Endothelial cell of umbilical vein (primary cell): ENCODE data around the gene GRM4. TPM values are rescaled to one million over a fixed set of nuclear protein-coding genes. Genes with fewer than 3 reads are reported as not detected.

Experiments
- BruUV-seq: library from RNA; stranded (reverse); fragments of 400-500 nt; replicated peaks from 2 replicates; lab custom pipeline; 2021; lab: Mats Ljungman, UMichigan
- CTCF ChIA-PET: fragments of 300-600, 350-600 bp; sonication (Branson Sonifier 250); formaldehyde crosslinking; loops from one replicate; lab custom pipeline; 2021; ENCODE audit warnings: antibody characterized with exemption, inconsistent platforms; lab: Charles Lee
- POLR2A ChIA-PET: fragments of 300-600, 350-600 bp; sonication (Branson Sonifier 250); formaldehyde crosslinking; loops from one replicate; lab custom pipeline; 2021; ENCODE audit warnings: antibody characterized with exemption, inconsistent platforms; lab: Charles Lee
- DNase-seq: peaks from one replicate; pipeline ENCODE4 v3.0.0-alpha.2; 2011; ENCODE audit warnings: low read depth, low spot score
- FAIRE-seq: peaks from 2 replicates; lab custom pipeline; 2011; peaks lifted over from hg19 to GRCh38; lab: Jason Lieb, UNC
- H2AFZ ChIP-seq: 2 replicates; pipeline ENCODE4 v1.6.0; 2012; ENCODE audit warnings: low read depth, low read length, control low read depth, inconsistent platforms
- H3K27ac ChIP-seq: 2 replicates; pipeline ENCODE4 v1.5.1; 2011; ENCODE audit warnings: low read depth, mild to moderate bottlenecking, control low read depth, low read length, moderate library complexity; ENCODE audit not compliant: insufficient read depth
- H3K27me3 ChIP-seq, 2 experiments: 2 replicates each; pipeline versions ENCODE4 v1.6.0 to v1.6.1; 2011; ENCODE audit warnings: low read length in 2 of 2, mixed read lengths in 1 of 2; ENCODE audit not compliant: control insufficient read depth in 2 of 2, insufficient read depth in 2 of 2
- H3K36me3 ChIP-seq, 2 experiments: 2 replicates in 1 of 2; 3 replicates in 1 of 2; pipeline ENCODE4 v1.5.1; 2011; ENCODE audit warnings: low read length in 2 of 2, mild to moderate bottlenecking in 1 of 2, moderate library complexity in 1 of 2; ENCODE audit not compliant: control insufficient read depth in 2 of 2, insufficient read depth in 2 of 2; ENCODE audit errors: extremely low read depth in 1 of 2
- H3K4me1 ChIP-seq: 3 replicates; pipeline ENCODE4 v1.5.1; 2011; ENCODE audit warnings: mild to moderate bottlenecking, low read length; ENCODE audit not compliant: control insufficient read depth, insufficient read depth; ENCODE audit errors: extremely low read depth
- H3K4me2 ChIP-seq: 2 replicates; pipeline ENCODE4 v1.6.1; 2011; ENCODE audit warnings: low read length, control low read depth, mixed read lengths; ENCODE audit not compliant: insufficient read depth
- H3K4me3 ChIP-seq, 3 experiments: fragments of 200-600 bp in 1 of 3; sonication (generic), shearing (Covaris generic) in 1 of 3; replicated peaks in 1 of 3; 2 replicates each; pipeline ENCODE4 v1.5.1; 2011 to 2016; ENCODE audit warnings: control low read depth in 3 of 3, low read length in 3 of 3, mild to moderate bottlenecking in 2 of 3, inconsistent platforms in 1 of 3, low read depth in 1 of 3, moderate library complexity in 1 of 3; ENCODE audit not compliant: insufficient read depth in 1 of 3
- H3K79me2 ChIP-seq: 2 replicates; pipeline ENCODE4 v1.6.0; 2012; ENCODE audit warnings: low read length, inconsistent platforms; ENCODE audit not compliant: control insufficient read depth, insufficient read depth
- H3K9ac ChIP-seq: replicated peaks from 2 replicates; pipeline ENCODE3; 2011; ENCODE audit warnings: low read length, control low read depth; ENCODE audit not compliant: insufficient read depth; ENCODE audit errors: extremely low read depth
- H3K9me1 ChIP-seq: replicated peaks from 3 replicates; pipeline ENCODE4 v1.6.0; 2011; ENCODE audit warnings: mild to moderate bottlenecking, low read length; ENCODE audit not compliant: control insufficient read depth, insufficient read depth; ENCODE audit errors: extremely low read depth
- H3K9me3 ChIP-seq: replicated peaks from 2 replicates; pipeline ENCODE4 v1.5.1; 2012; ENCODE audit warnings: low read length, inconsistent platforms; ENCODE audit not compliant: control insufficient read depth, insufficient read depth
- H4K20me1 ChIP-seq: replicated peaks from 2 replicates; pipeline ENCODE3; 2011; ENCODE audit warnings: mild to moderate bottlenecking, low read length; ENCODE audit not compliant: control insufficient read depth, insufficient read depth; ENCODE audit errors: extremely low read depth
- EZH2 ChIP-seq: IDR thresholded peaks from 2 replicates; pipeline ENCODE4 v1.6.1; 2012; ENCODE audit warnings: borderline replicate concordance, low read depth, mild to moderate bottlenecking, moderate library complexity, low read length, inconsistent platforms; ENCODE audit not compliant: severe bottlenecking
- FOS ChIP-seq: IDR thresholded peaks from 2 replicates; pipeline ENCODE4 v1.6.1; 2011; ENCODE audit warnings: mild to moderate bottlenecking, low read length, moderate library complexity, borderline replicate concordance; ENCODE audit not compliant: insufficient read depth
- GATA2 ChIP-seq: IDR thresholded peaks from 2 replicates; pipeline ENCODE4 v1.7.0; 2011; ENCODE audit warnings: low read depth, mild to moderate bottlenecking, moderate library complexity, mixed read lengths, low read length; ENCODE audit not compliant: insufficient read length, insufficient read depth
- JUN ChIP-seq: IDR thresholded peaks from 2 replicates; pipeline ENCODE4 v1.6.1; 2011; ENCODE audit warnings: borderline replicate concordance, low read depth; ENCODE audit not compliant: insufficient read length, insufficient read depth
- MAX ChIP-seq: IDR thresholded peaks from 2 replicates; pipeline ENCODE4 v1.6.1; 2011; ENCODE audit not compliant: insufficient read depth, insufficient read length
- MYC ChIP-seq: IDR thresholded peaks from one replicate; pipeline ENCODE4 v1.6.1; 2011; ENCODE audit warnings: mild to moderate bottlenecking, low read depth, low read length
- POLR2A ChIP-seq: IDR thresholded peaks from 2 replicates; pipeline ENCODE4 v1.6.1; 2012; ENCODE audit warnings: low read depth, mild to moderate bottlenecking, control low read depth, low read length
- POLR2AphosphoS5 ChIP-seq: IDR thresholded peaks from 2 replicates; pipeline ENCODE4 v1.6.1; 2012; ENCODE audit warnings: low read depth, mild to moderate bottlenecking, control low read depth, low read length, moderate library complexity; ENCODE audit not compliant: insufficient read depth
- dilution Hi-C: fragments of 300-500 bp; cut with MboI; formaldehyde crosslinking; loops from one replicate; pipeline ENCODE4 v1.15.0; 2019; ENCODE audit warnings: low sequenced_read_pairs; ENCODE audit not compliant: extremely low pct_ligation_motif_present
- intact Hi-C: fragments of 100-400 bp; cut with micrococcal nuclease; formaldehyde crosslinking; loops from one replicate; pipeline ENCODE4 v1.10.0; 2022
- polyA plus RNA-seq, 4 experiments: library from polyadenylated mRNA; depleted of rRNA in 3 of 4; stranded (reverse) in 3 of 4; unstranded in 1 of 4; fragments of >200 nt; gene quantifications; 2 replicates each; pipeline versions ENCODE4 v1.2.1 to v1.2.3, GENCODE V29; 2011 to 2012; ENCODE audit warnings: missing spikeins in 1 of 4
- total RNA-seq: library from RNA; stranded (reverse); gene quantifications from 2 replicates; pipeline ENCODE4 v1.2.3, GENCODE V29; 2021
- TF ChIP-seq, protein P1 (sequence below), 2 donors: IDR thresholded peaks; 1 replicate in 1 of 2; 2 replicates in 1 of 2; pipeline ENCODE4 v1.5.1; 2011; ENCODE audit warnings: low read length in 2 of 2, mild to moderate bottlenecking in 2 of 2, moderate library complexity in 2 of 2, control low read depth in 1 of 2, inconsistent platforms in 1 of 2, low read depth in 1 of 2; ENCODE audit not compliant: insufficient read depth in 1 of 2; ENCODE audit errors: extremely low read depth in 1 of 2

The GRM4 gene
- total and polyA plus RNA-seq, 2 donors (not counting 3 experiments of a cell fraction or from before 2014, with no cell fraction given) = 0.03 TPM; not detected in 1

GRCh38 chr6:34130862-34131261 lies 15.0 kb downstream of the GRM4 start:
- no peaks in the 10 kb centered on the region for H3K79me2 ChIP-seq
- H3K36me3 ChIP-seq = no peaks in the 10 kb centered on the region
- no peaks in the 10 kb centered on the region for H3K4me1 ChIP-seq
- BruUV-seq = no TSS peak
- intact Hi-C loops (no loop called here), dilution Hi-C loops (no loop called here)
- H3K9me1 ChIP-seq = no peaks in the 10 kb centered on the region
- no peak overlapping the region for H3K4me3 ChIP-seq
- H3K9me3 ChIP-seq = no peaks in the 10 kb centered on the region
- no peaks in the 10 kb centered on the region for H3K27me3 ChIP-seq
- H4K20me1 ChIP-seq = no peaks in the 10 kb centered on the region
- ChIA-PET POLR2A (no interaction called here), CTCF (interaction anchor here (1.6 kb wide), 1 partner anchor 76 kb away, joined by 6 read pairs; no protein-coding TSS in a partner anchor)
- FAIRE-seq = no peak
- DNase-seq = no peak
- H3K27ac ChIP-seq = no peak overlapping the region
- H3K9ac ChIP-seq = no peak overlapping the region
- H2AFZ ChIP-seq = no peak overlapping the region
- no peak overlapping the region for H3K4me2 ChIP-seq
- TF ChIP-seq JUN (no peak), FOS (no peak), POLR2A (no peak), MAX (no peak), GATA2 (no peak), EZH2 (no peak), MYC (no peak), POLR2AphosphoS5 (no peak)
- TF ChIP-seq, protein P1, sequence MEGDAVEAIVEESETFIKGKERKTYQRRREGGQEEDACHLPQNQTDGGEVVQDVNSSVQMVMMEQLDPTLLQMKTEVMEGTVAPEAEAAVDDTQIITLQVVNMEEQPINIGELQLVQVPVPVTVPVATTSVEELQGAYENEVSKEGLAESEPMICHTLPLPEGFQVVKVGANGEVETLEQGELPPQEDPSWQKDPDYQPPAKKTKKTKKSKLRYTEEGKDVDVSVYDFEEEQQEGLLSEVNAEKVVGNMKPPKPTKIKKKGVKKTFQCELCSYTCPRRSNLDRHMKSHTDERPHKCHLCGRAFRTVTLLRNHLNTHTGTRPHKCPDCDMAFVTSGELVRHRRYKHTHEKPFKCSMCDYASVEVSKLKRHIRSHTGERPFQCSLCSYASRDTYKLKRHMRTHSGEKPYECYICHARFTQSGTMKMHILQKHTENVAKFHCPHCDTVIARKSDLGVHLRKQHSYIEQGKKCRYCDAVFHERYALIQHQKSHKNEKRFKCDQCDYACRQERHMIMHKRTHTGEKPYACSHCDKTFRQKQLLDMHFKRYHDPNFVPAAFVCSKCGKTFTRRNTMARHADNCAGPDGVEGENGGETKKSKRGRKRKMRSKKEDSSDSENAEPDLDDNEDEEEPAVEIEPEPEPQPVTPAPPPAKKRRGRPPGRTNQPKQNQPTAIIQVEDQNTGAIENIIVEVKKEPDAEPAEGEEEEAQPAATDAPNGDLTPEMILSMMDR (IDR thresholded peaks at IDR 0.05; ENCODE audit: extremely low read depth in 1 of 2, insufficient read depth in 1 of 2, low read depth in 1 of 2, low read length in 2 of 2) = no peak
